Chondrocyte (in vitro differentiated cells): ENCODE measurements around the gene QSOX1. TPM values are rescaled to one million over a fixed set of nuclear protein-coding genes. Genes with fewer than 3 reads are reported as not detected.

Source experiments
- DNase-seq: peaks from one replicate; pipeline ENCODE4 v3.0.0; 2021; ENCODE audit warnings: mixed read lengths, low spot score
- H3K27ac Mint-ChIP-seq: one replicate; pipeline ENCODE4 v1.8.0; 2021; ENCODE audit warnings: mild to moderate bottlenecking, moderate library complexity, mixed read lengths; ENCODE audit not compliant: unreplicated experiment
- H3K27me3 Mint-ChIP-seq: 2 replicates; pipeline ENCODE4 v1.8.0; 2021; ENCODE audit warnings: low read depth, mixed read lengths
- H3K36me3 Mint-ChIP-seq: 2 replicates; pipeline ENCODE4 v1.8.0; 2021; ENCODE audit warnings: low read depth, mixed read lengths
- H3K4me1 Mint-ChIP-seq: 2 replicates; pipeline ENCODE4 v1.8.0; 2021; ENCODE audit warnings: low read depth, mild to moderate bottlenecking, mixed read lengths
- H3K4me3 Mint-ChIP-seq: one replicate; pipeline ENCODE4 v1.8.0; 2021; ENCODE audit warnings: mild to moderate bottlenecking, moderate library complexity, mixed read lengths; ENCODE audit not compliant: unreplicated experiment
- H3K9me3 Mint-ChIP-seq: 2 replicates; pipeline ENCODE4 v1.8.0; 2021; ENCODE audit warnings: low read depth, mixed read lengths
- CTCF ChIP-seq: fragments of 200-600 bp; sonication (generic); IDR thresholded peaks from 2 replicates; pipeline ENCODE4 v1.5.0; 2021; ENCODE audit warnings: antibody characterized with exemption, mild to moderate bottlenecking, moderate library complexity
- total RNA-seq: library from RNA; stranded (reverse); gene quantifications from 3 replicates; pipeline ENCODE4 v1.2.1, GENCODE V29; 2021

Gene QSOX1
- total RNA-seq, 1 donor from 2014 or later, result 232 TPM

- H3K27ac Mint-ChIP-seq, result no peak overlapping the region
Measured at GRCh38 chr1:180247580-180247979, 92.9 kb downstream of the QSOX1 start.

GRCh38 chr1:180248176-180248575, 93.5 kb downstream of the QSOX1 start:
- Mint-ChIP-seq H3K27me3 (peaks cover 13% of the 10 kb centered on the region), H3K4me1 (peaks cover 4% of the 10 kb centered on the region), H3K36me3 (no peaks in the 10 kb centered on the region), H3K27ac (no peak overlapping the region), H3K4me3 (no peak overlapping the region), H3K9me3 (no peaks in the 10 kb centered on the region)
- DNase-seq, result no peak
- no peak for TF ChIP-seq CTCF

More at GRCh38 chr1:180247580-180247979, 92.9 kb downstream of the QSOX1 start:
- Mint-ChIP-seq H3K4me1 (peaks cover 4% of the 10 kb centered on the region), H3K4me3 (no peak overlapping the region), H3K36me3 (no peaks in the 10 kb centered on the region), H3K9me3 (no peaks in the 10 kb centered on the region), H3K27me3 (peaks cover 14% of the 10 kb centered on the region)
- no peak for DNase-seq
- TF ChIP-seq CTCF, result no peak

- TF ChIP-seq CTCF, result no peak
- no peaks in the 10 kb centered on the region for H3K36me3 Mint-ChIP-seq
- DNase-seq, result no peak
- peaks cover 13% of the 10 kb centered on the region for H3K27me3 Mint-ChIP-seq
- H3K27ac Mint-ChIP-seq, result no peak overlapping the region
- H3K9me3 Mint-ChIP-seq, result no peaks in the 10 kb centered on the region
- H3K4me3 Mint-ChIP-seq, result no peak overlapping the region
- peaks cover 4% of the 10 kb centered on the region for H3K4me1 Mint-ChIP-seq
Measured at GRCh38 chr1:180248731-180249681, 94.3 kb downstream of the QSOX1 start.

GRCh38 chr1:180249725-180250498, 95.2 kb downstream of the QSOX1 start:
- Mint-ChIP-seq H3K27me3 (peaks cover 9% of the 10 kb centered on the region), H3K27ac (no peak overlapping the region), H3K9me3 (no peaks in the 10 kb centered on the region), H3K4me1 (peaks cover 4% of the 10 kb centered on the region), H3K36me3 (no peaks in the 10 kb centered on the region), H3K4me3 (no peak overlapping the region)
- no peak for TF ChIP-seq CTCF
- DNase-seq, result peak; percentile 51

GRCh38 chr1:180250499-180250770, 95.8 kb downstream of the QSOX1 start:
- no peak for TF ChIP-seq CTCF
- Mint-ChIP-seq H3K36me3 (no peaks in the 10 kb centered on the region), H3K27ac (no peak overlapping the region), H3K9me3 (no peaks in the 10 kb centered on the region), H3K27me3 (peaks cover 6% of the 10 kb centered on the region), H3K4me3 (no peak overlapping the region), H3K4me1 (peaks cover 4% of the 10 kb centered on the region)
- DNase-seq, result no peak
